T-helper 17 cell (primary cell): ENCODE results near the gene RNF217. TPM values are rescaled to one million over a fixed set of nuclear protein-coding genes. Genes with fewer than 3 reads are reported as not detected.

ENCODE experiments used
- ATAC-seq: fragments of 150-1000 bp; cut with Tn5 transposase; 2 replicates; pipeline ENCODE4 v1.10.0; 2021; ENCODE audit warnings: mild to moderate bottlenecking, moderate library complexity
- DNase-seq, 3 donors: peaks; one replicate each; pipeline versions ENCODE4 v3.0.0 to v3.0.0-alpha.2; 2020 to 2021
- H3K9me3 ChIP-seq: one replicate; pipeline ENCODE4 v1.7.0; 2013; ENCODE audit warnings: low read length, mild to moderate bottlenecking; ENCODE audit not compliant: control insufficient read depth, poor library complexity, severe bottlenecking
- H3K27ac Mint-ChIP-seq: one replicate; pipeline ENCODE4 v1.8.0; 2022; ENCODE audit warnings: mild to moderate bottlenecking, moderate library complexity, mixed read lengths
- H3K27me3 Mint-ChIP-seq: one replicate; pipeline ENCODE4 v1.8.0; 2022; ENCODE audit warnings: mixed read lengths
- H3K36me3 Mint-ChIP-seq: one replicate; pipeline ENCODE4 v1.8.0; 2022; ENCODE audit warnings: low read depth, mixed read lengths
- H3K4me1 Mint-ChIP-seq: one replicate; pipeline ENCODE4 v1.8.0; 2022; ENCODE audit warnings: mild to moderate bottlenecking, mixed read lengths
- H3K4me3 Mint-ChIP-seq: one replicate; pipeline ENCODE4 v1.8.0; 2022; ENCODE audit warnings: mild to moderate bottlenecking, moderate library complexity, mixed read lengths
- total RNA-seq, 4 donors: library from RNA in 2 of 4; stranded (reverse) in 2 of 4; gene quantifications; one replicate each; pipeline ENCODE4 v1.2.3 and lab custom pipeline; 2022 to 2026

The RNF217 gene
- total RNA-seq, 2 donors from 2014 or later: 2.1 to 4.9 TPM

GRCh38 chr6:125136378-125136777 lies 174.1 kb downstream of the RNF217 start:
- Mint-ChIP-seq H3K36me3 (no peaks in the 10 kb centered on the region), H3K4me1 (no peaks in the 10 kb centered on the region), H3K27ac (no peak overlapping the region), H3K27me3 (peaks cover 4% of the 10 kb centered on the region), H3K4me3 (no peak overlapping the region)
- ATAC-seq (no peak), DNase-seq (no peak)
- no peaks in the 10 kb centered on the region for H3K9me3 ChIP-seq

GRCh38 chr6:125138083-125138482 lies 175.8 kb downstream of the RNF217 start:
- no peak for DNase-seq
- Mint-ChIP-seq H3K36me3 (no peaks in the 10 kb centered on the region), H3K27ac (peak overlapping the region; percentile 51), H3K4me3 (no peak overlapping the region), H3K4me1 (no peaks in the 10 kb centered on the region), H3K27me3 (peaks cover 4% of the 10 kb centered on the region)
- H3K9me3 ChIP-seq: no peaks in the 10 kb centered on the region
- no peak for ATAC-seq

GRCh38 chr6:125140808-125141207 lies 178.6 kb downstream of the RNF217 start:
- no peak for DNase-seq
- no peaks in the 10 kb centered on the region for H3K4me1 Mint-ChIP-seq
- H3K27ac Mint-ChIP-seq: no peak overlapping the region
- H3K9me3 ChIP-seq: no peaks in the 10 kb centered on the region
- no peak for ATAC-seq
- H3K4me3 Mint-ChIP-seq: no peak overlapping the region
- H3K27me3 Mint-ChIP-seq: peaks cover 15% of the 10 kb centered on the region
- no peaks in the 10 kb centered on the region for H3K36me3 Mint-ChIP-seq

Other genes starting within 250 kb of the RNF217 start
- gene TPD52L1, start 191.3 kb downstream of the RNF217 start, total RNA-seq: not detected